ENCODE measurements around the gene SCN8A.

Gene SCN8A

DNA sequence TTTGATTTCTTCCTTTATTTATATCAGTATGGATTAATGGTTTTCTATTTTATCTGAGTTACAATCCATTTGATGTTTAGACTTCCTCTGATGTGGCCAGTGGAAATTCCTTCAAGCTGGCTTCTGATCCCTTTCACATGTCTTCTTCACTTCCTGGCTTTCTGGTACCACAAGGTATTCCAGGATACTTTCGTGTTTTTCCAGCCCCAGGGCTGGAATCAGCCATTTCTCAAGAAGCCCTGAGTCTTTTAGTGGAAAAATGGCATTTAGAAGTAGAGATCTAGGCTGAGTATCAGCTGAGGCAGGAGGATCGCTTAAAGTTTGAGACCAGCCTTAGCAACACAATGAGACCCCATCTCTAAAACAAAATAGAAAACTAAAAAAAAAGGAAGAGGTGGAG, 164.2 kb downstream of the SCN8A start:
- peaks cover 0 to 7% (median 2%) of the 10 kb centered on the region in 4 donors for H3K4me1 ChIP-seq
- no peaks in the 10 kb centered on the region for H3K9me3 ChIP-seq
- no peak overlapping the region for H3K27ac ChIP-seq
- DNase-seq = no peak
- intact Hi-C loops (cut with DNase I; ENCODE audit: low total_unique reads) = no loop called here
- no peak overlapping the region for H3K4me3 ChIP-seq
- H3K36me3 ChIP-seq = no peaks in the 10 kb centered on the region
- H3K27me3 ChIP-seq = peaks cover 0 to 7% of the 10 kb centered on the region in 2 donors
- TF ChIP-seq, protein P1, sequence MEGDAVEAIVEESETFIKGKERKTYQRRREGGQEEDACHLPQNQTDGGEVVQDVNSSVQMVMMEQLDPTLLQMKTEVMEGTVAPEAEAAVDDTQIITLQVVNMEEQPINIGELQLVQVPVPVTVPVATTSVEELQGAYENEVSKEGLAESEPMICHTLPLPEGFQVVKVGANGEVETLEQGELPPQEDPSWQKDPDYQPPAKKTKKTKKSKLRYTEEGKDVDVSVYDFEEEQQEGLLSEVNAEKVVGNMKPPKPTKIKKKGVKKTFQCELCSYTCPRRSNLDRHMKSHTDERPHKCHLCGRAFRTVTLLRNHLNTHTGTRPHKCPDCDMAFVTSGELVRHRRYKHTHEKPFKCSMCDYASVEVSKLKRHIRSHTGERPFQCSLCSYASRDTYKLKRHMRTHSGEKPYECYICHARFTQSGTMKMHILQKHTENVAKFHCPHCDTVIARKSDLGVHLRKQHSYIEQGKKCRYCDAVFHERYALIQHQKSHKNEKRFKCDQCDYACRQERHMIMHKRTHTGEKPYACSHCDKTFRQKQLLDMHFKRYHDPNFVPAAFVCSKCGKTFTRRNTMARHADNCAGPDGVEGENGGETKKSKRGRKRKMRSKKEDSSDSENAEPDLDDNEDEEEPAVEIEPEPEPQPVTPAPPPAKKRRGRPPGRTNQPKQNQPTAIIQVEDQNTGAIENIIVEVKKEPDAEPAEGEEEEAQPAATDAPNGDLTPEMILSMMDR (IDR thresholded peaks at IDR 0.05) = no peak

DNA sequence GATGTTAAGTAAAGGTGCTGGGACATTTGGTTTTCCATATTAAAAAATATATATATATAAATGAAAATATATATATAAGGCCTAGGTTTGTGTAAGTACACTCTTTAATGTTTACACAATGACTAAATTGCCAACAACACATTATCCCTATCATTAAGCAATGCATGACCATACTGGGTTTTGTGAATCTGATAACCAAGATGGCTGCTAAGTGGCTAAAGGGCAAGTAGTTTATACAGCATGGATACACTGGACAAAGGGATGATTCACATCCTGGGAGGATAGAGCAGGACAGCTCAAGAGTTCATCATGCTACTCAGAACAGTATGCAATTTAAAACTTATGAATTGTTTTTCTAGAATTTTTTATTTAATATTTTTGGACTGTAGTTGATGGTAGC, 168.1 kb downstream of the SCN8A start:
- DNase-seq = no peak
- Histone ChIP-seq H3K27me3 (peaks cover 0 to 5% of the 10 kb centered on the region in 2 donors), H3K27ac (no peak overlapping the region), H3K36me3 (no peaks in the 10 kb centered on the region), H3K9me3 (no peaks in the 10 kb centered on the region), H3K4me3 (no peak overlapping the region), H3K4me1 (no peaks in the 10 kb centered on the region)
- TF ChIP-seq, protein P1 (IDR thresholded peaks at IDR 0.05) = no peak
- intact Hi-C loops (cut with DNase I; ENCODE audit: low total_unique reads) = no loop called here

DNA sequence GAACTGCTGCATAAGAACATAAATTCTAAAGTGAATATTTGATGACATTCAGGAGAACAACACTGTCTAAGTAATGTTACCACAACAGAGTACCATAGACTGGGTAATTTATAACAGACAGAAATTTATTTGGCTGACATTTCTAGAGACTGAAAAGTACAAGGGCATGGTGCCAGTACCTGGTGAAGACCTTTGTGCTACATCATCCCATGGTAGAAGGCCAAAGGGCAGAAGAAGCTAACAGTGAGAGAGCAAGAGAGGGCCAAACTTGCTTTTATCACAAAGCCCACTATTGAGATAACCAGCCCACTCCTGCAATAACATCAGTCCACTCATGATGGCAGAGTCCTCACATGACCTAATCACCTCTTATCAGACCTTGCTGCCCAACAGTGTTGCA, 168.7 kb downstream of the SCN8A start:
- intact Hi-C loops (cut with DNase I; ENCODE audit: low total_unique reads) = no loop called here
- TF ChIP-seq, protein P1 (IDR thresholded peaks at IDR 0.05) = no peak
- H3K9me3 ChIP-seq = no peaks in the 10 kb centered on the region

DNA sequence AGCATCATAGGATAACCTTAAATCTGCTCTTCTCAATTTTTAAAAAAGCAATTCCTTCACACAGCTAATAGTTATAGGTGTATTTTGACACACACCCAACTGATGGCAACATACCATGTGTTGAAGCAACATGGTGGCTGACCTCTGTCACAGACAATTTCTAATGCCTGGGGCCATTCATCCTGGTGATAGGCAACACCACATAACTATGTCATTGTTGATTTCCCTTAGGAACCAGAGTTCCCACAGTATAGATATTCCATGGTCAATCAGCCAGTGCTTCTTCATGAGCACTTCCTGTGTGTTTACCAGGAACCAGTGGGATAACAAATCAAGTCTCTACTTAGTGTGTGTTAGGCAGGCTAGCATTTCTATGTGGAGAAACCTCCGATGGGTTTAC, 169.2 kb downstream of the SCN8A start:
- H3K9me3 ChIP-seq = no peaks in the 10 kb centered on the region
- DNase-seq = no peak
- H3K4me1 ChIP-seq = no peaks in the 10 kb centered on the region
- intact Hi-C loops (cut with DNase I; ENCODE audit: low total_unique reads) = no loop called here
- H3K27ac ChIP-seq = no peak overlapping the region
- H3K4me3 ChIP-seq = no peak overlapping the region
- TF ChIP-seq, protein P1 (IDR thresholded peaks at IDR 0.05) = no peak
- H3K27me3 ChIP-seq = peaks cover 0 to 5% of the 10 kb centered on the region in 2 donors
- no peaks in the 10 kb centered on the region for H3K36me3 ChIP-seq

More for the DNA sequence above, 168.7 kb downstream of the SCN8A start:
- H3K27me3 ChIP-seq = peaks cover 0 to 5% of the 10 kb centered on the region in 2 donors
- no peaks in the 10 kb centered on the region for H3K4me1 ChIP-seq
- no peak overlapping the region for H3K27ac ChIP-seq
- H3K36me3 ChIP-seq = no peaks in the 10 kb centered on the region
- no peak for DNase-seq
- no peak overlapping the region for H3K4me3 ChIP-seq

DNA sequence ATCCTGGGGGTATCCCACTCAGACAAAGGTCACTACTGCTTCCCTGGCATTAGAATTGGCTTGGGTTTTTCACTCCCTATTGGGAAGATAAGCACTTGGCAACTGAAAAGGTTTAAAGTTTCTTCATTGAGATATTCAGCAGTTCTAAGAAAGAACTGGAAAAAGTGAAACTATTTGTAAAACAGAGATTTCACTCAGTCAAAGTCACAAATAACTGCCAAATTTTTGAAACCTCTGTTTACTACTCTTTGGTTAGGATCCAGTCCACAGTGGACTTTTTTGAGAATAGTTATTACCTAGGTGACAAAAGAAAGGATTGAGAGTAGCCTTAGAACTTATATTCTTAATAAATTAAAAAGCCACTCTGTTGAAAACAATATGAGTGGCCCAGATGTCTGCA, 172.7 kb downstream of the SCN8A start:
- Histone ChIP-seq H3K27ac (no peak overlapping the region), H3K9me3 (no peaks in the 10 kb centered on the region), H3K4me1 (no peaks in the 10 kb centered on the region), H3K27me3 (no peaks in the 10 kb centered on the region), H3K36me3 (no peaks in the 10 kb centered on the region), H3K4me3 (no peak overlapping the region)
- TF ChIP-seq, protein P1 (IDR thresholded peaks at IDR 0.05) = no peak
- DNase-seq = no peak
- intact Hi-C loops (cut with DNase I; ENCODE audit: low total_unique reads) = no loop called here

DNA sequence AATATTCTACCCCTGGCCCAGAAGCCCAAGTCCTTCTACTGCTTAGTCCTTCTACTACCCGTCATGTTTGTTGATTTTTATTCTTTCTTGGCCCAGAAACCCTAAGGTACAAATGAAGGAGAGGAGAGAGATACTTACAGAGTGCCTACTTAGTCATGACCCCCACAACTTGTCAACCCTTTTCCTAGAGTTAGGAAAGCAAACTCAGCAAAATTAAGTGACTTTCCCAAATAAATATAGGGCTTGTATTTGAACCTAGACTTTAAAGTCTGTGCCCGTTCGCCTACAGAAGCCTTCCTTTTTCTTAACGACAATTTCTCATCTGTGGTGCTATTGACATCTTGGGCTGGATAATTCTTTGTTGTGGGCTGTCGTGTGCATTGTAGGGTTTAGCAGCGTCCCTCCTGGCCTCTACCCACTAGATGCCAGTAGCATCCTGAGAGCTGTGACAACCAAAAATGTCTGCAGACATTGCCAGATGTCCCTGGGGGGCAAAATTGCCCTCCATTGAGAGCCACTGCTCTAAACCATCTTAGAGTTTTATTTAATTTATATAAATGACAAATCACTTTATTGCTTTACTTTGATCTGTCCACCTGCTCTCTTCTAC, 175.1 kb downstream of the SCN8A start:
- intact Hi-C loops (cut with DNase I; ENCODE audit: low total_unique reads) = no loop called here
- H3K4me1 ChIP-seq = no peaks in the 10 kb centered on the region
- H3K36me3 ChIP-seq = no peaks in the 10 kb centered on the region
- TF ChIP-seq, protein P1 (IDR thresholded peaks at IDR 0.05) = no peak
- no peak overlapping the region for H3K27ac ChIP-seq
- H3K9me3 ChIP-seq = no peaks in the 10 kb centered on the region
- no peak overlapping the region for H3K4me3 ChIP-seq
- DNase-seq = no peak
- H3K27me3 ChIP-seq = no peaks in the 10 kb centered on the region
